ENCODE data around the gene ABLIM1. TPM values are rescaled to one million over a fixed set of nuclear protein-coding genes. Genes with fewer than 3 reads are reported as not detected.

ABLIM1 gene
- total RNA-seq, 4 donors from 2014 or later, result 156 to 278 (median 213) TPM

- no peak for TF ChIP-seq POLR2AphosphoS5 (IDR thresholded peaks at IDR 0.05)
- DNase-seq (ENCODE audit: low spot score in 2 of 2), result no peak
- H3K36me3 ChIP-seq, result no peaks in the 10 kb centered on the region
- H3K9me3 ChIP-seq, result no peaks in the 10 kb centered on the region
- peaks cover 57% of the 10 kb centered on the region for H3K4me1 ChIP-seq
- 91% methylated on average over 3 of the region's 3 CpGs for WGBS
- H3K27me3 ChIP-seq, result no peaks in the 10 kb centered on the region
- H3K4me3 ChIP-seq, result no peak overlapping the region
- H3K27ac ChIP-seq, result no peak overlapping the region
Observed at GRCh38 chr10:114680543-114681117, 22.6 kb upstream of the ABLIM1 start.

- no peaks in the 10 kb centered on the region for H3K27me3 ChIP-seq
- no peak overlapping the region for H3K27ac ChIP-seq
- H3K36me3 ChIP-seq, result no peaks in the 10 kb centered on the region
- H3K9me3 ChIP-seq, result no peaks in the 10 kb centered on the region
- TF ChIP-seq POLR2A (IDR thresholded peaks at IDR 0.05), result no peak
- no peak for TF ChIP-seq CTCF (IDR thresholded peaks at IDR 0.05)
- no peak for TF ChIP-seq EP300 (IDR thresholded peaks at IDR 0.05)
- TF ChIP-seq POLR2AphosphoS5 (IDR thresholded peaks at IDR 0.05), result no peak
- WGBS, result 92% methylated on average over 5 of the region's 5 CpGs
- no peak overlapping the region for H3K4me3 ChIP-seq
- peaks cover 46% of the 10 kb centered on the region for H3K4me1 ChIP-seq
- DNase-seq (ENCODE audit: low spot score in 2 of 2), result no peak
Observed at GRCh38 chr10:114679552-114679951, 21.5 kb upstream of the ABLIM1 start.

GRCh38 chr10:114678820-114679219 lies 20.7 kb upstream of the ABLIM1 start:
- no peaks in the 10 kb centered on the region for H3K27me3 ChIP-seq
- no peaks in the 10 kb centered on the region for H3K36me3 ChIP-seq
- peaks cover 39% of the 10 kb centered on the region for H3K4me1 ChIP-seq
- no peak overlapping the region for H3K27ac ChIP-seq
- TF ChIP-seq POLR2AphosphoS5 (IDR thresholded peaks at IDR 0.05) (no peak), EP300 (IDR thresholded peaks at IDR 0.05) (no peak), CTCF (IDR thresholded peaks at IDR 0.05) (no peak), POLR2A (IDR thresholded peaks at IDR 0.05) (no peak)
- 45% methylated on average over 2 of the region's 2 CpGs for WGBS
- H3K4me3 ChIP-seq, result no peak overlapping the region
- no peaks in the 10 kb centered on the region for H3K9me3 ChIP-seq
- no peak for DNase-seq (ENCODE audit: low spot score in 2 of 2)

GRCh38 chr10:114678336-114678735 lies 20.3 kb upstream of the ABLIM1 start:
- Histone ChIP-seq H3K4me3 (no peak overlapping the region), H3K27me3 (no peaks in the 10 kb centered on the region), H3K4me1 (peaks cover 34% of the 10 kb centered on the region), H3K27ac (no peak overlapping the region), H3K9me3 (no peaks in the 10 kb centered on the region), H3K36me3 (no peaks in the 10 kb centered on the region)
- no peak for DNase-seq (ENCODE audit: low spot score in 2 of 2)
- WGBS, result 71% methylated on average over 4 of the region's 4 CpGs
- no peak for TF ChIP-seq POLR2AphosphoS5 (IDR thresholded peaks at IDR 0.05)
- TF ChIP-seq CTCF (IDR thresholded peaks at IDR 0.05), result no peak
- TF ChIP-seq EP300 (IDR thresholded peaks at IDR 0.05), result no peak
- TF ChIP-seq POLR2A (IDR thresholded peaks at IDR 0.05), result no peak

GRCh38 chr10:114674346-114674745 lies 16.3 kb upstream of the ABLIM1 start:
- no peak overlapping the region for H3K4me3 ChIP-seq
- TF ChIP-seq CTCF (IDR thresholded peaks at IDR 0.05) (no peak), EP300 (IDR thresholded peaks at IDR 0.05) (no peak), POLR2AphosphoS5 (IDR thresholded peaks at IDR 0.05) (no peak), POLR2A (IDR thresholded peaks at IDR 0.05) (no peak)
- peaks cover 11% of the 10 kb centered on the region for H3K4me1 ChIP-seq
- H3K36me3 ChIP-seq, result no peaks in the 10 kb centered on the region
- no peak for DNase-seq (ENCODE audit: low spot score in 2 of 2)
- H3K27ac ChIP-seq, result no peak overlapping the region
- no peaks in the 10 kb centered on the region for H3K27me3 ChIP-seq
- H3K9me3 ChIP-seq, result no peaks in the 10 kb centered on the region
- WGBS, result 86% methylated on average over 4 of the region's 4 CpGs

GRCh38 chr10:114669648-114670047 lies 11.6 kb upstream of the ABLIM1 start:
- TF ChIP-seq EP300 (IDR thresholded peaks at IDR 0.05) (no peak), CTCF (IDR thresholded peaks at IDR 0.05) (no peak), POLR2AphosphoS5 (IDR thresholded peaks at IDR 0.05) (no peak), POLR2A (IDR thresholded peaks at IDR 0.05) (no peak)
- no peaks in the 10 kb centered on the region for H3K4me1 ChIP-seq
- 88% methylated on average over 3 of the region's 3 CpGs for WGBS
- no peaks in the 10 kb centered on the region for H3K36me3 ChIP-seq
- no peak overlapping the region for H3K27ac ChIP-seq
- H3K4me3 ChIP-seq, result no peak overlapping the region
- H3K27me3 ChIP-seq, result no peaks in the 10 kb centered on the region
- DNase-seq (ENCODE audit: low spot score in 2 of 2), result no peak
- no peaks in the 10 kb centered on the region for H3K9me3 ChIP-seq

Data from suprapubic skin (tissue), 4 donors.